Uterus (tissue), 4 donors: ENCODE measurements around the gene TMEM131. TPM values are rescaled to one million over a fixed set of nuclear protein-coding genes. Genes with fewer than 3 reads are reported as not detected.

Source experiments
- DNase-seq, 2 donors: peaks; one replicate each; pipeline ENCODE4 v3.0.0-alpha.2; 2019 to 2020
- H3K27ac ChIP-seq, 2 donors: fragments of 200-600 bp; sonication (generic); 1 replicate in 1 of 2; 2 replicates in 1 of 2; pipeline ENCODE4 v1.5.1; 2016 to 2018
- H3K27me3 ChIP-seq, 2 donors: fragments of 200-600 bp; sonication (generic); one replicate each; pipeline ENCODE4 v1.5.1; 2018 to 2019; ENCODE audit warnings: control low read depth in 1 of 2
- H3K36me3 ChIP-seq, 2 donors: fragments of 200-600 bp; sonication (generic); one replicate each; pipeline ENCODE4 v1.5.1; 2019; ENCODE audit warnings: control low read depth in 1 of 2
- H3K4me1 ChIP-seq, 2 donors: fragments of 200-600 bp; sonication (generic); one replicate each; pipeline ENCODE4 v1.5.1; 2018 to 2019; ENCODE audit warnings: control low read depth in 1 of 2
- H3K4me3 ChIP-seq, 2 donors: fragments of 200-600 bp; sonication (generic); 1 replicate in 1 of 2; 2 replicates in 1 of 2; pipeline ENCODE4 v1.5.1; 2018 to 2019; ENCODE audit warnings: mild to moderate bottlenecking in 1 of 2
- H3K9me3 ChIP-seq, 2 donors: fragments of 200-600 bp; sonication (generic); one replicate each; pipeline ENCODE4 v1.5.1; 2019; ENCODE audit warnings: control low read depth in 1 of 2
- POLR2A ChIP-seq, 2 donors: fragments of 450-650 bp; IDR thresholded peaks; one replicate each; pipeline ENCODE4 v1.6.1; 2016; ENCODE audit warnings: antibody characterized with exemption in 2 of 2, mild to moderate bottlenecking in 1 of 2, moderate library complexity in 1 of 2
- intact Hi-C: fragments of 100-400 bp; cut with DNase I; formaldehyde crosslinking; loops from one replicate; pipeline ENCODE4 v1.15.1; 2023; ENCODE audit warnings: low total_unique reads
- total RNA-seq, 4 donors: library from RNA; depleted of rRNA in 3 of 4; stranded (reverse); fragments of >200 nt in 3 of 4; gene quantifications; one replicate each; pipeline versions ENCODE4 v1.1.0 to v1.2.4, GENCODE V29; 2014 to 2023
- TF ChIP-seq, protein P1 (sequence below), 4 experiments: fragments of 200-600 bp in 2 of 4; fragments of 450-650 bp in 2 of 4; sonication (generic) in 2 of 4; IDR thresholded peaks; one replicate each; pipeline ENCODE4 v1.5.1; 2016 to 2019; ENCODE audit warnings: antibody characterized with exemption in 4 of 4, mild to moderate bottlenecking in 2 of 4, moderate library complexity in 1 of 4
- donor health status: DM: yes; HTN: yes; CAD: no.

The TMEM131 gene
- total RNA-seq, 4 donors from 2014 or later: 14.1 to 62.4 (median 35.4) TPM

DNA sequence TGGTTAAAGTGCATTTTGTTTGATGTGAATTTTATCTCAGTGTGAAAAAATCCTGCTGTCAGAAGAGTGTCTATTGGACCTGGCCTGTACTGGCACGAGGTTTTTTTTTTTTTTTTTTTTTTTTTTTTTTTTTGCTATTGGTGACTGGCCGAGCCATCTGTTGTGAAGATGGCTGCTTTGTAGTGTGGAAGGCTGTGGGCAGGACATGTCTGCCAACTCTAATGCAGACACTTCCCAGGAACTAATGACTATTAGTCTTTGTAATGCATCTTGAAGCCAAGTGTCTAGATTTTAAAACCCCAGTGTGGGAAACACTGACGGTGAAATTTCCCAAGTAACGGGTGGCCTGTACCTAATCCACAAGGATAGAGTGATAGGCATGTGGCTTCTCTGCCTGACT is 248.0 kb downstream of the TMEM131 start:
- Histone ChIP-seq H3K4me3 (no peak overlapping the region), H3K4me1 (no peaks in the 10 kb centered on the region), H3K36me3 (no peaks in the 10 kb centered on the region), H3K27ac (no peak overlapping the region), H3K9me3 (no peaks in the 10 kb centered on the region), H3K27me3 (no peaks in the 10 kb centered on the region)
- intact Hi-C loops: no loop called here
- TF ChIP-seq, protein P1, sequence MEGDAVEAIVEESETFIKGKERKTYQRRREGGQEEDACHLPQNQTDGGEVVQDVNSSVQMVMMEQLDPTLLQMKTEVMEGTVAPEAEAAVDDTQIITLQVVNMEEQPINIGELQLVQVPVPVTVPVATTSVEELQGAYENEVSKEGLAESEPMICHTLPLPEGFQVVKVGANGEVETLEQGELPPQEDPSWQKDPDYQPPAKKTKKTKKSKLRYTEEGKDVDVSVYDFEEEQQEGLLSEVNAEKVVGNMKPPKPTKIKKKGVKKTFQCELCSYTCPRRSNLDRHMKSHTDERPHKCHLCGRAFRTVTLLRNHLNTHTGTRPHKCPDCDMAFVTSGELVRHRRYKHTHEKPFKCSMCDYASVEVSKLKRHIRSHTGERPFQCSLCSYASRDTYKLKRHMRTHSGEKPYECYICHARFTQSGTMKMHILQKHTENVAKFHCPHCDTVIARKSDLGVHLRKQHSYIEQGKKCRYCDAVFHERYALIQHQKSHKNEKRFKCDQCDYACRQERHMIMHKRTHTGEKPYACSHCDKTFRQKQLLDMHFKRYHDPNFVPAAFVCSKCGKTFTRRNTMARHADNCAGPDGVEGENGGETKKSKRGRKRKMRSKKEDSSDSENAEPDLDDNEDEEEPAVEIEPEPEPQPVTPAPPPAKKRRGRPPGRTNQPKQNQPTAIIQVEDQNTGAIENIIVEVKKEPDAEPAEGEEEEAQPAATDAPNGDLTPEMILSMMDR (IDR thresholded peaks at IDR 0.05): no peak
- no peak for TF ChIP-seq POLR2A (IDR thresholded peaks at IDR 0.05)
- no peak for DNase-seq

- Histone ChIP-seq H3K4me3 (no peak overlapping the region), H3K4me1 (no peaks in the 10 kb centered on the region), H3K27ac (no peak overlapping the region), H3K36me3 (no peaks in the 10 kb centered on the region), H3K9me3 (no peaks in the 10 kb centered on the region), H3K27me3 (no peaks in the 10 kb centered on the region)
- TF ChIP-seq, protein P1 (IDR thresholded peaks at IDR 0.05): no peak
- TF ChIP-seq POLR2A (IDR thresholded peaks at IDR 0.05): no peak
- intact Hi-C loops: no loop called here
- DNase-seq: no peak
Measured at GRCh38 chr2:97747285-97747684, 248.5 kb downstream of the TMEM131 start.

DNA sequence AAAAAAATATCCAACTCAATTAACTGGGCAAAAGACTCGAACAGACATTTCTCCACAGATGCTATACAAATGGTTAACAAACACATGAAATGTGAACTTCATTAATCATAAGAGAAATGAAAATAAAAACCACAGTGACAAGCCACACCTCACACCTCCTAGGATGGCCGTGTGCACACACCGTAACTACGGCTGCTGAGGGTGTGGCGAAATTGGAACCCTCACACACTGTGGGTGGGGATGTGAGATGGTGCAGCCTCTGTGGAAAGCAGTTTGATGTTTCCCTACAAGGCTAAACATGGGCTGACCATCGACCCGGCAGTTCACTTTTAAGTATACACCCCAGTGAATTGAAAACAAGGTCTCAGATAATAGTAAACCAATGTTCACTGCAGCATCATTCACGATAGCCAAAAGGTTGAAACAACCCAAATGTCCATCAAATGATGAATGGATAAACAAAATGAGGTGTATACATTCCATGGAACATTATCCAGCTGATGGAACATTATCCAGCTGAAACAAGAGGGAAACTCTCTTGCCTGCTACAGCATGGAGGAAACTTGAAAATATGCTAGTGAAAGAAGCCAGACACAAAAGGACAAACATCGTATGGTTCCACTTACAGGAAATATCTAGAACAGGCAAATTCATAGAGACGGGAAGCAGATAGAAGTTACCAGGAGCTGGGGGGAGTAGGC is 250.1 kb downstream of the TMEM131 start:
- no peak for DNase-seq
- no peak overlapping the region for H3K27ac ChIP-seq
- intact Hi-C loops: no loop called here
- H3K9me3 ChIP-seq: no peaks in the 10 kb centered on the region
- H3K4me3 ChIP-seq: no peak overlapping the region
- no peaks in the 10 kb centered on the region for H3K4me1 ChIP-seq
- no peaks in the 10 kb centered on the region for H3K27me3 ChIP-seq
- no peaks in the 10 kb centered on the region for H3K36me3 ChIP-seq
- TF ChIP-seq, protein P1 (IDR thresholded peaks at IDR 0.05): no peak
- TF ChIP-seq POLR2A (IDR thresholded peaks at IDR 0.05): no peak

- H3K27ac ChIP-seq: no peak overlapping the region
- H3K36me3 ChIP-seq: no peaks in the 10 kb centered on the region
- no peaks in the 10 kb centered on the region for H3K9me3 ChIP-seq
- H3K4me3 ChIP-seq: no peak overlapping the region
- TF ChIP-seq POLR2A (IDR thresholded peaks at IDR 0.05): no peak
- TF ChIP-seq, protein P1 (IDR thresholded peaks at IDR 0.05): no peak
- intact Hi-C loops: no loop called here
- no peaks in the 10 kb centered on the region for H3K4me1 ChIP-seq
- H3K27me3 ChIP-seq: no peaks in the 10 kb centered on the region
- DNase-seq: no peak
Measured at GRCh38 chr2:97743913-97744312, 251.8 kb downstream of the TMEM131 start.

DNA sequence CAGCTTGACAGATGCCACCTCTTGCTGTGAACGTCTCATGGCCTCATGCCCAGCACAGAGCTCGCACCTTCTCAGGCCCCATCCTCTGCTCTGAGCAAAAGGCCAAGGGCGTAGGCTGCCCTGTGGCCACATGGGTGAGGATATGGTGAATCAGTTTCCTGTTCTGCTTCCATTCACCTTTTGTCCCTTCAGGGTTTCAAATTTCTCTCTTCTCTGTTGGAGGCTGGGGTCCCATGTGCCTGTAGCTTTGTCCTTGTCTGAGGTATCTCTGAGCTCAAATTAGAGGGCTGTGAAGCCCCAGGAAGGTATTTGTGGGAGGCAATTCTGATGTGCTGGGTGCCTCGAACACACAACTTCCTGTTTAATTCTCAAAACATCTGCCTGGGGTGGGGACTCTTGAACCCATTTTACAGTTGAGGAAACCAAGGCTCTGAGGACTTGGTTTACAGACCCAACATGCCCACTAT is 253.3 kb downstream of the TMEM131 start:
- Histone ChIP-seq H3K4me1 (no peaks in the 10 kb centered on the region), H3K4me3 (no peak overlapping the region), H3K36me3 (no peaks in the 10 kb centered on the region), H3K27ac (no peak overlapping the region), H3K9me3 (no peaks in the 10 kb centered on the region), H3K27me3 (no peaks in the 10 kb centered on the region)
- intact Hi-C loops: no loop called here
- no peak for DNase-seq
- TF ChIP-seq, protein P1 (IDR thresholded peaks at IDR 0.05): no peak
- no peak for TF ChIP-seq POLR2A (IDR thresholded peaks at IDR 0.05)
